GM19397 (cell line): ENCODE measurements around the gene PCNT.
"Not testable (repeated sequence)": the region's sequence is repeated elsewhere in the genome, so short reads cannot be mapped to it uniquely, and the experiment has no call there.

ENCODE experiments used
- ATAC-seq: cut with Tn5 transposase; IDR thresholded peaks from one replicate; pipeline ENCODE4 v1.9.1; 2021; ENCODE audit warnings: mild to moderate bottlenecking, moderate library complexity; ENCODE audit not compliant: unreplicated experiment

PCNT gene

GRCh38 chr21:46441331-46441730 is 117.4 kb downstream of the PCNT start:
- no peak for ATAC-seq

- ATAC-seq, result no peak
Measured at GRCh38 chr21:46441961-46442498, 118.1 kb downstream of the PCNT start.

DNA sequence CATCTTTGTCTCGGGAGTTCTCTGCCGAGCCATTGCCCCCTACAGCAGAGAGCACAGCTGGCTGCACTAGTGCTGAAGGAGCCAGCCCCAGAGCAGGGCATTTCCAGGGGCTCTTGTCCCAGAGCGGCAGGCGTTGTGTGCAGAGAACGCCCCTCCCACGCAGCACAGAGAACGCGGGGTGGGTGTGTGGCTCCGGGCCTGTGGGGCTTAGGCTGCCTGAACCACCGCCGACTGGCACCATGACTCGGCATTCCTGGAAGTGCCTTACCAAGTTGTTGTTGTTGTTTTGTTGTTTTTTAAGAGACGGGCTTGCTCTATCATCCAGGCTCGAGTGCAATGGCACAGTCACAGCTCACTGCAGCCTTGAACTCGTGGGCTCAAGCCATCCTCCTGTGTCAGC is 119.0 kb downstream of the PCNT start:
- ATAC-seq, result no peak

- ATAC-seq, result no peak
Measured at GRCh38 chr21:46443910-46444309, 120.0 kb downstream of the PCNT start.

DNA sequence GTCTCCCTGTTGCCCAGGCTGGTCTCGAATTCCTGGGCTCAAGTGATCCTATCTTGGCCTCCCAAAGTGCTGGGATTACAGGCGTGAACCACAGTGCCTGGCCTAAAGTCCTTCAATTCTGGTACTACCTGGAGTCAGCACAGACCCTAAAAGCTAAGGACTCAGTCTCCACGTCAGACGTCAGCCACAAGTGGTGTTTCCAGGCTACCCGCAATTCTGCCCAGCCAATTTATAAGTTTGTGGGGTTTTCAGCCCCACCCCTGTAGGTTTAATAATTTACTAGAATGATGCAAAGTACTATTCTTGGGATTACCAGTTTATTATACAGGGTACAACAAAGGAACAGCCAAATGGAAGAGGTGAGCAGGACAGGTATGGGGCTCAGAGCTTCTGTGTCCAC is 124.2 kb downstream of the PCNT start:
- ATAC-seq, result no peak

DNA sequence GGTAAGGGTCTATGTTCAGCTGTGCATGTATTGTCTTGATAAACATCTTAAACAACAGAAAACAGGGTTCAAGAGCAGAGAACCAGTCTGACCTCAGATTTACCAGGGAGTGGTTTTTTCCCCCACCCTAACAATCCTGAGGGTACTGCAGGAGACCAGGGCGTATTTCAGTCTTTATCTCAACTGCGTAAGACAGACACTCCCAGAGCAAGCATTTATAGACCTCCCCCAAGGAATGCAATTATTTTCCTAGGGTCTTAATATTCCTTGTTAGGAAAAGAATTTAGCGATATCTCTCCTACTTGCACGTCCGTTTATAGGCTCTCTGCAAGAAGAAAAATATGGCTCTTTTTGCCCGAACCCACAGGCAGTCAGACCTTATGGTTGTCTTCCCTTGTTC is 124.9 kb downstream of the PCNT start:
- not testable (repeated sequence) for ATAC-seq

GRCh38 chr21:46452710-46453109 is 128.8 kb downstream of the PCNT start:
- no peak for ATAC-seq

DNA sequence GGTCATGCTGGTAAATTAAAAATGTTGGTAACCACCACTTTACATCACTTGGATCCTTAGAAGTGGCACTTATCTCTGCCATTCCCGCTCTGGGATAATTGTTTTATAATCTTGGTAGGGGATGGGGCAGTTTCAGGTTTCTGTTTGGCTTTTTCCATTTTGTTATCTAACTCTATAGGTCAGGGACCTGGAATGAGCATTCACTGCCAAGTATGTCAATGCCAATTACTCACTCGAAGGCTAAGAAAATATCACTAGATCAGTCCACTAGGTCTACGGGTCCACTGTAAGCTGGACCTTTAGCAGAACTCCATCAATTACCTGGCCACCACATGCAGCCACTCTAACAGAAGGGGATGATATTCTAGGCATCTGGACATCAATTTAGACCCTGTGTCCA is 130.2 kb downstream of the PCNT start:
- ATAC-seq, result no peak

- no peak for ATAC-seq
Measured at GRCh38 chr21:46454634-46455390, 130.9 kb downstream of the PCNT start.

DNA sequence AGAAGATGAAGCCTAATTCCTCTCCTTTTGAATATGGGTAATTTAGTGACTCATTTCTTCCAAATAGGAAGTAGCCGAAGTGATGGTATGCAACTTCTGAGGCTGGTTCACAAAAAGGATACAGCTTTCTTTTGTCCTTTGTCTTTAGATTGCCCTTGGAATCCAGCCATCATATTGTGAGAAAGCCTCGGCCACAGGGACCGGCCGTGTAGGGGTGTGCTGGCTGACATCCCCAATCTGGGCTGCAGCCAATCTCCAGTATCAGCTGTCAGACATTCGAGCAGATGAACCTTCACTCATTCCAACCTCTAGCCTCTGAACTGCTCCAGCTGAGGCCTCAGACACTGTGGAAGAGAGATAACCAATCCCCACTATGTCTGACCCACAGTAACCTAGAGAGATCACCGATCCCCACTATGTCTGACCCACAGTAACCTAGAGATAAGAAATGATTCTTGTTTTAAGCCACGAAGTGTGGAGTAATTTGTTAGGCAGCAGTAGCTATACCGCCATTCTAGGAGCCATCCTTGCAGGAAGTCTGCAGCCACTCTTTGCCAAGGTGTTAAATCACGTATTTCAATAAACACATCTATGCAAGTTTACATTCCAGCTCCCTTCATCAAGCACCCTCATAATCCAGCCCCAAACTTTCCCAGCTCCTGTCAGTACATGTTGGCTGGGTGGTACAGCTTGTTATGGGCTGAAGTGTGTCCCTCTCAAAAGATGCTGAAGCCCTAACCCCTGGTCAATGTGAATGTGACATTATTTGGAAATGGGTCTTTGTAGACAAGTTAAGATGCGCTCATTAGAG is 131.8 kb downstream of the PCNT start:
- ATAC-seq, result no peak

DNA sequence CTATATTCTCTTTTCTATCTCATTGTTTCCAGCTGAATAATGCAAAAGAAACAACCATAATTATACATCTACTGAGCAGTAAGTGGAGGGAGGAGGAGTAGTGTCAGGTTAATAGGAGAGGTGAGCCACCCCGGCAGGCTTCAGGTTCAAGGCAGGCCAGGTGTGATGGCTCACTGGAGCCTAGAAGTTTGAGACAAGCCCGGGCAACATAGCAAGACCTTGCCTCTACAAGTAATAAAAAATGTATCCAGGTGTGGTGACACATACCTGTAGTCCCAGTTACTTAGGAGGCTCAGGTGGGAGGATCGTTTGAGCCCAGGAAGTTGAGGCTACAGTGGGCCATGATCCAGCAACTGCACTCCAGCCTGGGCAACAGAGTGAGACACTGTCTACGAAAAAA is 132.8 kb downstream of the PCNT start:
- no peak for ATAC-seq

- peak; percentile 14 for ATAC-seq
Measured at GRCh38 chr21:46457801-46458314, 133.9 kb downstream of the PCNT start.

GRCh38 chr21:46458315-46459023 is 134.5 kb downstream of the PCNT start, which contains the start of gene DIP2A:
Gene DIP2A (plus strand): TSS chr21:46458891. CDS start chr21:46459132, 241 bp downstream.
- ATAC-seq, result peak; percentile 95

- no peak for ATAC-seq
Measured at GRCh38 chr21:46459024-46459355, 135.0 kb downstream of the PCNT start.

GRCh38 chr21:46459356-46460112 is 135.6 kb downstream of the PCNT start:
- ATAC-seq, result no peak

DNA sequence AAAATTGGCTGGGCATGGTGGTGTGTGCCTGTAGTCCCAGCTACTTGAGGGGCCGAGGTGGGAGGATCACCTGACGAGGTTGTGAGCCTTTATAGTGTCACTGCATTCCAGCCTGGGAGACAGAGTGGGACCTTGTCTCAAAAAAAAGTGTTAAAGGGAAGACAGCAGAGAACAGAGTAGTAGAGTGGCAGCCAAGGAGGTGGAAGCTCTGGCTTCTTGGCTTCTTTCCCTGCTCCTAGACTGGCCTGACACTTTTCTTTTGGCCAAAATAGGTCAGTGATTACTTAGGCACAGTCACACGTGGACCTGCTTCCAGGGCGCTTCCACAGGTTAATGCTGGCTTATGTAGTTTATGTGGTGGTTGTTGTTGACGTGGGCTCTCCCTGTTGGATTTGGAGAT is 138.0 kb downstream of the PCNT start:
- ATAC-seq, result no peak

GRCh38 chr21:46465153-46465552 is 141.2 kb downstream of the PCNT start:
- not testable (repeated sequence) for ATAC-seq

GRCh38 chr21:46465651-46466050 is 141.7 kb downstream of the PCNT start:
- no peak for ATAC-seq

GRCh38 chr21:46468108-46468774 is 144.3 kb downstream of the PCNT start:
- no peak for ATAC-seq

GRCh38 chr21:46469275-46469674 is 145.3 kb downstream of the PCNT start:
- no peak for ATAC-seq
